AG04450 (cell line): Measurements from ENCODE around the gene KDELR3. TPM values are rescaled to one million over a fixed set of nuclear protein-coding genes. Genes with fewer than 3 reads are reported as not detected.
A peak's percentile ranks its signal among the peaks of the same experiment; 100 is the strongest.

Experiments used
- CTCF ChIA-PET: fragments of 300-600, 350-600 bp; formaldehyde crosslinking; extraction: SDS; loops from one replicate; lab custom pipeline; 2022; ENCODE audit warnings: antibody characterized with exemption, inconsistent platforms; lab: Charles Lee
- POLR2A ChIA-PET: fragments of 350-600 bp; formaldehyde crosslinking; extraction: SDS; loops from one replicate; lab custom pipeline; 2021; ENCODE audit warnings: antibody characterized with exemption, inconsistent platforms; lab: Yijun Ruan, JAX
- DNase-seq: peaks from one replicate; pipeline ENCODE4 v3.0.0-alpha.2; 2011; ENCODE audit warnings: low read depth, low spot score
- H3K27ac ChIP-seq: one replicate; pipeline ENCODE4 v1.5.1; 2012; ENCODE audit warnings: low read depth, low read length, control low read depth
- H3K27me3 ChIP-seq: one replicate; pipeline ENCODE4 v1.6.0; 2012; ENCODE audit warnings: low read length; ENCODE audit not compliant: control insufficient read depth, insufficient read depth
- H3K4me3 ChIP-seq: 2 replicates; pipeline ENCODE4 v1.5.1; 2011; ENCODE audit warnings: mild to moderate bottlenecking, low read depth, low read length, control low read depth
- H3K9me3 ChIP-seq: 2 replicates; pipeline ENCODE4 v1.5.1; 2012; ENCODE audit warnings: low read length; ENCODE audit not compliant: control insufficient read depth, insufficient read depth
- CTCF ChIP-seq: IDR thresholded peaks from 2 replicates; pipeline ENCODE4 v1.5.1; 2011; ENCODE audit warnings: low read depth, low read length, control low read depth, inconsistent platforms
- polyA plus RNA-seq: library from polyadenylated mRNA; depleted of rRNA; stranded (reverse); fragments of >200 nt; gene quantifications from 2 replicates; pipeline ENCODE4 v1.2.3, GENCODE V29; 2011

KDELR3 gene
- polyA plus RNA-seq, 1 experiment = 278 TPM

GRCh38 chr22:38452373-38453065 lies 15.4 kb upstream of the KDELR3 start:
- DNase-seq = no peak
- no peaks in the 10 kb centered on the region; the same call in 1 of the 2 replicates for H3K9me3 ChIP-seq
- ChIA-PET POLR2A (no interaction called here), CTCF (no interaction called here)
- TF ChIP-seq CTCF = no peak
- peaks cover 72% of the 10 kb centered on the region for H3K27me3 ChIP-seq
- no peak overlapping the region for H3K4me3 ChIP-seq
- no peak overlapping the region for H3K27ac ChIP-seq

DNA sequence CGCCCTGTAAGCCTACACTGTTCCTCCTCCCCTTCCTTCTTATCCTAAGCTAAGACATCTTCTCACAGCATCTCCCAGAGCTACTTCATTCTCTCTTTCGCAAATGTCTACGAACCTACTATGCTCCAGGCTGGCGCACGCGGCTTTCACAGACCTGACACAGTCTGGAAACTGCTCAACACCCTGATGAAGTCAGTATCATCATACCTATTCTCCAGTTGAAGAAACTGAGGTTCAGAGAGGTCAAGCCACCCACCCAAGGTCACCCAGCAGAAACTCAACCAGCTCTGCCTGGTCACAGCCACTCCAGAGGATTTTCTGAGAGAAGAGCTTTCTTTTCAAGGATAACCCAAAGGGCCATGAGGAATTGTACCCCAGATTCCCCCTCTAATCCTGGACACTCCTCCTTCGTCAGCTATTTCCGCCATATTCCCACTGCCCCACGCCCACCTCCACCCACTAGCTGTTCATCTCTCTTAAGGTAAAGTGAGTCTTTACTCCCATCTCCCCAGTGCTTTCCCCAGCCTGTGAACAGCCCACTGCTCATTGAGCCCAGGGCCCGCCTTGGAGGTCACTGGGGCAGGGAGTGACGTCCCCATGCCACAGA lies 14.7 kb upstream of the KDELR3 start:
- peaks cover 77% of the 10 kb centered on the region for H3K27me3 ChIP-seq
- CTCF ChIA-PET = no interaction called here

DNA sequence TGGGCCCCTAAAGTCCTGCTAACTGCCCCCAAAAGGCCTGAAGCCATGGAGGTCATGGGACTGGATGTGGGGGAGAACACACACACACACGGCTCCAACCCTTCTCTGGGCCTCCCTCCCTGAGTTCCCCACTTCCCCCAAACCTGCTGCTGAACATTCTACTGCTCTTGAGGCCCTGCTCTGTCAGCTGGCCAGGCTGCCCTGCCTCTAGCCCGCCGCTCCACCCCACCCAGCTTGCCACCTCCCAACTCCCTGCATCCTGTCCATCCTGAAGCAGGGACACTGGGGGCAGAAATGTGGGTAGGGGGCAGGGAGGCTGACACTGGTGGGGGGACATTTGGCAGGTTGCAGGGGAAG lies 13.9 kb upstream of the KDELR3 start:
- DNase-seq = no peak
- ChIA-PET CTCF (no interaction called here), POLR2A (no interaction called here)
- TF ChIP-seq CTCF = no peak
- no peak overlapping the region for H3K4me3 ChIP-seq
- H3K27me3 ChIP-seq = peaks cover 77% of the 10 kb centered on the region
- no peaks in the 10 kb centered on the region; the same call in 1 of the 2 replicates for H3K9me3 ChIP-seq
- H3K27ac ChIP-seq = no peak overlapping the region

More for the DNA sequence above, 14.7 kb upstream of the KDELR3 start:
- no peak for TF ChIP-seq CTCF
- POLR2A ChIA-PET = no interaction called here
- H3K4me3 ChIP-seq = no peak overlapping the region
- H3K9me3 ChIP-seq = no peaks in the 10 kb centered on the region; the same call in 1 of the 2 replicates
- H3K27ac ChIP-seq = no peak overlapping the region
- DNase-seq = no peak

DNA sequence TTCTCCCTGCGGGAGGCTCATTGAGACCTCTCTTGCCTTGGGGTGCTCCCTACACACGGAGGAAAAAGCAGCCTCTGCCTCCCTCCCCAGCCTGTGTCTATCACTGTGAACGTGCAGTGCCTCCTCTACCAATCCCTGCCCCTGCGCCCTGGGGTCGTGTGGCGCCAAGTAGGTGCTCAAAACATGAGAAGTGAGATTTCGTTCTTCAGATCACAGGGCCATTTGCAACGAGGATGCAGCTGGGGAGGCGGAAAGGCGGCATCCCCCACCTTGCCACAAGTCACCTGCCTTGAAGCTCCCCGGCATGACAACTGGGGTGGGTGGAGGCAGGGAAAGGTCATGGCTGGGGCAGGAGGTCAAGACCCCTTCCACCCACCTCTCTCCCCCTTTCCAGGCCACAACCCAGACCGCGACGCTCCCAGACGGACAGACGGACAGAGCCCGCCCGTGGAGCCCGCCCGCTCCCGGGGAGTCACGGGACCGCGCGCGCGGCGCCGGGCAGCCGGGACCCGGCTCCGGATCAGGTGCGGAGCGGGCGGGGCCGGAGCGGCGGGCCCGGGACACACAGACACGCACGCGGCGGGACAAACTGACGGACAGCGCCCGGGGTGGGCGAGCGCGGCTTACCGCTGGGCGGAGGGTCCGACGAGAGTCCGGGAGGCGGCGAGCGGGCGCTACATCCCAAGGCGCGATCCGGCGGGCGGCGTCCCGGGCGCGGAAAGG lies 13.4 kb upstream of the KDELR3 start:
- H3K27me3 ChIP-seq = peaks cover 76% of the 10 kb centered on the region
- H3K27ac ChIP-seq = no peak overlapping the region
- peak overlapping the region; percentile 4; the same call in 1 of the 2 replicates for H3K4me3 ChIP-seq
- no peak for DNase-seq
- no peak for TF ChIP-seq CTCF
- POLR2A ChIA-PET = no interaction called here
- H3K9me3 ChIP-seq = no peaks in the 10 kb centered on the region; the same call in 1 of the 2 replicates
- CTCF ChIA-PET = no interaction called here
